H1 (cell line): ENCODE results near the gene INPP5J. TPM values are rescaled to one million over a fixed set of nuclear protein-coding genes. Genes with fewer than 3 reads are reported as not detected.

ENCODE experiments used
- ASH2L ChIP-seq: fragments of 200-600, 300-600 bp; sonication (generic); IDR thresholded peaks from one replicate; pipeline ENCODE4 v1.7.1; 2017; ENCODE audit warnings: low read length
- BRCA1 ChIP-seq: IDR thresholded peaks from 2 replicates; pipeline ENCODE4 v1.6.1; 2012; ENCODE audit warnings: low read depth, low read length, improper control_type of control experiment
- CEBPB ChIP-seq: IDR thresholded peaks from 2 replicates; pipeline ENCODE4 v1.6.1; 2012; ENCODE audit warnings: low read depth, low read length
- FOSL1 ChIP-seq: IDR thresholded peaks from 2 replicates; pipeline ENCODE4 v1.6.1; 2011; ENCODE audit warnings: mild to moderate bottlenecking, low read depth, low read length, moderate library complexity; ENCODE audit not compliant: insufficient read depth
- KDM4A ChIP-seq: IDR thresholded peaks from one replicate; pipeline ENCODE4 v1.7.1; 2012; ENCODE audit warnings: low read depth, mild to moderate bottlenecking, moderate library complexity, low read length, inconsistent platforms; ENCODE audit not compliant: severe bottlenecking
- RXRA ChIP-seq: IDR thresholded peaks from 2 replicates; pipeline ENCODE4 v1.6.1; 2011; ENCODE audit warnings: low read depth, mild to moderate bottlenecking, low read length, moderate library complexity; ENCODE audit not compliant: insufficient read depth
- SIX5 ChIP-seq: IDR thresholded peaks from 2 replicates; pipeline ENCODE4 v1.6.1; 2011; ENCODE audit warnings: mild to moderate bottlenecking, low read depth, low read length
- TEAD4 ChIP-seq: IDR thresholded peaks from 2 replicates; pipeline ENCODE4 v1.6.1; 2012; ENCODE audit warnings: low read depth, low read length, inconsistent platforms, mixed read lengths
- polyA plus RNA-seq, 7 experiments: library from polyadenylated mRNA; depleted of rRNA in 3 of 7; stranded (reverse) in 5 of 7; unstranded in 2 of 7; fragments of >200 nt in 5 of 7; fragments of 200-250 nt in 2 of 7; gene quantifications; 1 replicate in 5 of 7; 2 replicates in 1 of 7; 4 replicates in 1 of 7; pipeline versions ENCODE4 v1.2.1 to v1.2.3, GENCODE V29; 2011 to 2013; ENCODE audit warnings: missing spikeins in 2 of 7, mixed read lengths in 2 of 7
- total RNA-seq: library from RNA; stranded (reverse); fragmentation: NEBNext Ultra II Directional; extraction: Animal tissue kit (Norgen Biotek cat#: 25700); gene quantifications from 2 replicates; pipeline ENCODE4 v1.2.1, GENCODE V29; 2021

INPP5J gene
- total and polyA plus RNA-seq, 2 of the 8 experiments (the other 6 are each of a cell fraction or from before 2014, with no cell fraction given), result 5.4 to 6.0 TPM

GRCh38 chr22:31136711-31137110, 13.9 kb downstream of the INPP5J start (continued):
- TF ChIP-seq KDM4A (no peak), SIX5 (no peak), BRCA1 (no peak), ASH2L (no peak), RXRA (no peak), TEAD4 (no peak), FOSL1 (no peak), CEBPB (no peak)
